GM23248 (cell line): Measurements from ENCODE around the gene GPATCH4. TPM values are rescaled to one million over a fixed set of nuclear protein-coding genes. Genes with fewer than 3 reads are reported as not detected.
"Not testable (repeated sequence)": the region's sequence is repeated elsewhere in the genome, so short reads cannot be mapped to it uniquely, and the experiment has no call there.

Experiments used
- DNase-seq: peaks from one replicate; pipeline ENCODE4 v3.0.0-alpha.2; 2015
- H2AFZ ChIP-seq: fragments of 200-600 bp; sonication (generic); 2 replicates; pipeline ENCODE4 v1.6.1; 2016; ENCODE audit warnings: antibody characterized with exemption
- H3F3A ChIP-seq: fragments of 200-600 bp; sonication (generic); 2 replicates; pipeline ENCODE4 v1.6.1; 2016; ENCODE audit warnings: mild to moderate bottlenecking, antibody characterized with exemption, mixed run types; ENCODE audit not compliant: insufficient read depth
- H3K27ac ChIP-seq: fragments of 200-600 bp; sonication (generic); 2 replicates; pipeline ENCODE4 v1.5.1; 2016; ENCODE audit warnings: mild to moderate bottlenecking
- H3K27me3 ChIP-seq: fragments of 200-600 bp; sonication (generic); replicated peaks from 2 replicates; pipeline ENCODE4 v1.6.1; 2016; ENCODE audit warnings: mild to moderate bottlenecking; ENCODE audit not compliant: insufficient read depth
- H3K36me3 ChIP-seq: fragments of 200-600 bp; sonication (generic); 2 replicates; pipeline ENCODE4 v1.6.1; 2016; ENCODE audit warnings: low read depth, mild to moderate bottlenecking
- H3K4me1 ChIP-seq: fragments of 200-600 bp; sonication (generic); 2 replicates; pipeline ENCODE4 v1.6.1; 2016; ENCODE audit warnings: mild to moderate bottlenecking; ENCODE audit not compliant: insufficient read depth
- H3K4me2 ChIP-seq: fragments of 200-600 bp; sonication (generic); one replicate; pipeline ENCODE4 v1.6.1; 2016; ENCODE audit warnings: mild to moderate bottlenecking; ENCODE audit not compliant: unreplicated experiment
- H3K4me3 ChIP-seq: fragments of 200-600 bp; sonication (generic); 2 replicates; pipeline ENCODE4 v1.5.1; 2016; ENCODE audit warnings: mild to moderate bottlenecking
- H3K79me2 ChIP-seq: fragments of 200-600 bp; sonication (generic); 2 replicates; pipeline ENCODE4 v1.6.1; 2016; ENCODE audit warnings: mild to moderate bottlenecking; ENCODE audit not compliant: insufficient read depth
- H3K9ac ChIP-seq: fragments of 200-600 bp; sonication (generic); 2 replicates; pipeline ENCODE4 v1.6.1; 2016; ENCODE audit warnings: mild to moderate bottlenecking
- H3K9me2 ChIP-seq: fragments of 200-600 bp; sonication (generic); 2 replicates; pipeline ENCODE4 v1.6.1; 2016; ENCODE audit warnings: mixed run types, mild to moderate bottlenecking, moderate library complexity; ENCODE audit not compliant: insufficient read depth
- H3K9me3 ChIP-seq: fragments of 200-600 bp; sonication (generic); one replicate; pipeline ENCODE4 v1.6.1; 2017; ENCODE audit warnings: low read depth
- H4K20me1 ChIP-seq: fragments of 200-600 bp; sonication (generic); 2 replicates; pipeline ENCODE4 v1.6.0; 2016; ENCODE audit not compliant: insufficient read depth
- EZH2 ChIP-seq: fragments of 200-600 bp; sonication (generic); IDR thresholded peaks from 2 replicates; pipeline ENCODE4 v1.6.1; 2018; ENCODE audit warnings: antibody characterized with exemption, mild to moderate bottlenecking; ENCODE audit not compliant: insufficient read depth, poor library complexity, severe bottlenecking
- EZH2phosphoT487 ChIP-seq: fragments of 200-600 bp; sonication (generic); IDR thresholded peaks from 2 replicates; pipeline ENCODE4 v1.6.1; 2018; ENCODE audit warnings: antibody characterized with exemption, moderate library complexity, mild to moderate bottlenecking, low read depth; ENCODE audit not compliant: insufficient read depth
- WGBS, 2 experiments: methylation state at CpG; one replicate each; pipeline ENCODE4 v1.1.6; 2015 to 2017; ENCODE audit warnings: low lambda C conversion rate in 2 of 2, low coverage in 1 of 2; ENCODE audit errors: missing lambda C conversion rate in 2 of 2; 5-methylcytosine and 5-hydroxymethylcytosine counted together
- in situ Hi-C: fragments of 300-500 bp; cut with MboI; formaldehyde crosslinking; loops from 2 replicates; pipeline ENCODE4 v1.15.0; 2020
- polyA plus RNA-seq: library from polyadenylated mRNA; unstranded; fragments of >200 nt; fragmentation: Nextera tagmentation; extraction: Ambion mirVana; gene quantifications from 2 replicates; pipeline ENCODE4 v1.2.1, GENCODE V29; 2016
- total RNA-seq: library from RNA; depleted of rRNA; stranded (reverse); fragments of >200 nt; shearing (Covaris generic); gene quantifications from 2 replicates; pipeline ENCODE4 v1.2.3, GENCODE V29; 2014

GPATCH4 gene
- total and polyA plus RNA-seq, 2 experiments from 2014 or later = 12.5 to 46.6 TPM

- Histone ChIP-seq H3K27me3 (no peaks in the 10 kb centered on the region), H3K4me2 (no peak overlapping the region), H3K36me3 (no peaks in the 10 kb centered on the region), H3F3A (no peaks in the 10 kb centered on the region), H3K4me1 (peaks cover 11% of the 10 kb centered on the region), H3K79me2 (no peaks in the 10 kb centered on the region), H3K9me3 (no peaks in the 10 kb centered on the region), H3K9ac (no peak overlapping the region), H2AFZ (no peak overlapping the region), H3K4me3 (no peak overlapping the region), H4K20me1 (no peaks in the 10 kb centered on the region), H3K9me2 (no peaks in the 10 kb centered on the region), H3K27ac (no peak overlapping the region)
- TF ChIP-seq EZH2 = no peak
- TF ChIP-seq EZH2phosphoT487 = no peak
- DNase-seq = no peak
- WGBS, 2 experiments = 85% methylated on average over 8 of the region's 8 CpGs
- in situ Hi-C loops = no loop called here
Observed at GRCh38 chr1:156554971-156555370, 46.3 kb downstream of the GPATCH4 start.

DNA sequence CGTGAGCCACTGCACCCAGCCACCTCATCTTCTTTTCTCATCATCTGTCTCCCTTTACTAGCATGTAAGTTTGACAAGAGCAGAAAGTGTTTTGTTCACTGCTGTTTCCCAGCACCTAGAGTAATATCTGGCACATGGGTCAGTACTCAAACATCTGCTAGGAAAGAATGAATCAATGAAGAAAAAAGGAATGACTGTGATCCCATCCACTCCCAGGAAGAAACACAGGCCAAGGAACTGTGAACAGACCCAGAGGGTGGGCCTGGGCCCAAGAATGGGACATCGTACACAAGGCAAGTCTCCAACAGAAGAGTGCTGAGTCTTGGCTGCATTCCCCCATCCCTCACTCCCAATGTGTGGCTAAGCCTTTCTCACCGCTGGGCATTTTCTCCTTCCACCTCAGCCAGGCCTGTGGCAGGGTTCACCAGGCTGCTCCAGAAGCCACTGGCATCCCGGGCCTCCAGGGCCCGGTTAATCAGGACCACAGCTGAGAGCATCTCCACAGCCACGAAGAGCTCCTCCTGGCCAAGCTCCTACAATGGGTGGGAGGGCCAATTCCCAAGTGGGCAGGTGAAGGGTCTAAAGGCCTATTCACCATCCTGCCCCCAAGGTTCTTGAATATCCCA lies 47.3 kb downstream of the GPATCH4 start:
- H3K4me2 ChIP-seq = no peak overlapping the region
- no peaks in the 10 kb centered on the region for H3K27me3 ChIP-seq
- no peak overlapping the region for H3K9ac ChIP-seq

GRCh38 chr1:156552937-156553336 lies 48.3 kb downstream of the GPATCH4 start:
- peaks cover 11% of the 10 kb centered on the region for H3K4me1 ChIP-seq
- H3K9me2 ChIP-seq, H2AFZ ChIP-seq, H3K27ac ChIP-seq, H3K27me3 ChIP-seq, H3K4me2 ChIP-seq, H3K9me3 ChIP-seq, H4K20me1 ChIP-seq, H3F3A ChIP-seq, H3K79me2 ChIP-seq, in situ Hi-C loops, H3K9ac ChIP-seq, H3K36me3 ChIP-seq, H3K4me3 ChIP-seq: not testable (repeated sequence)
- 93 to 96% methylated on average over 4 of the region's 4 CpGs for WGBS, 2 experiments
- DNase-seq = peak; percentile 13

More for the DNA sequence above, 47.3 kb downstream of the GPATCH4 start:
- H3K4me1 ChIP-seq = peaks cover 11% of the 10 kb centered on the region
- no peaks in the 10 kb centered on the region for H3K9me2 ChIP-seq
- H4K20me1 ChIP-seq = no peaks in the 10 kb centered on the region
- no peak overlapping the region for H3K27ac ChIP-seq
- in situ Hi-C loops = no loop called here
- no peak for DNase-seq
- H3F3A ChIP-seq = no peaks in the 10 kb centered on the region
- H3K9me3 ChIP-seq = no peaks in the 10 kb centered on the region
- H3K36me3 ChIP-seq = no peaks in the 10 kb centered on the region
- TF ChIP-seq EZH2 (no peak), EZH2phosphoT487 (no peak)
- H2AFZ ChIP-seq = no peak overlapping the region
- WGBS, 2 experiments = 86 to 90% methylated on average over 6 of the region's 6 CpGs
- H3K79me2 ChIP-seq = no peaks in the 10 kb centered on the region
- H3K4me3 ChIP-seq = no peak overlapping the region

DNA sequence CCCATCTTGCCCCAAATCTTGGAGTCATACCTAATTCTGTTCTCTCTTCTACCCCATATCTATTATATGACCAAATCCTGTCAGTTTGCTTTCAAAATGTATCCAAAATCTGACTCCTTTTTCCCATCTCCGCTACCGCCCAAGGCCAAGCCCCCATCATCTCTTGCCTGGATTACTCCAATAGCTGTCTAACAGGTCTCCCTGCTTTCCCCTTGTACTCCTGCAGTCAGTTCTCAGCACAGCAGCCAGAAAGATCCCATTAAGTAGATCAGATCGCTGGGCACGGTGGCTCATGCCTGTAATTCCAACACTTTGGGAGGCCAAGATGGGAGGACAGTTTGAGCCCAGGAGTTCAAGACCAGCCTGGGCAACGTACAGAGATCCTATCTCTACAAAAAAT lies 48.8 kb downstream of the GPATCH4 start:
- H3K9me3 ChIP-seq = no peaks in the 10 kb centered on the region
- no peak overlapping the region for H2AFZ ChIP-seq
- no peaks in the 10 kb centered on the region for H3K9me2 ChIP-seq
- in situ Hi-C loops = no loop called here
- no peak overlapping the region for H3K4me2 ChIP-seq
- H3K79me2 ChIP-seq = no peaks in the 10 kb centered on the region
- no peaks in the 10 kb centered on the region for H3F3A ChIP-seq
- no peaks in the 10 kb centered on the region for H4K20me1 ChIP-seq
- H3K4me1 ChIP-seq = peaks cover 11% of the 10 kb centered on the region
- 78 to 79% methylated on average over 5 of the region's 5 CpGs for WGBS, 2 experiments
- no peaks in the 10 kb centered on the region for H3K36me3 ChIP-seq
- DNase-seq = no peak
- TF ChIP-seq EZH2phosphoT487 = no peak
- TF ChIP-seq EZH2 = no peak
- H3K9ac ChIP-seq = no peak overlapping the region
- H3K27me3 ChIP-seq = no peaks in the 10 kb centered on the region
- no peak overlapping the region for H3K4me3 ChIP-seq
- no peak overlapping the region for H3K27ac ChIP-seq

DNA sequence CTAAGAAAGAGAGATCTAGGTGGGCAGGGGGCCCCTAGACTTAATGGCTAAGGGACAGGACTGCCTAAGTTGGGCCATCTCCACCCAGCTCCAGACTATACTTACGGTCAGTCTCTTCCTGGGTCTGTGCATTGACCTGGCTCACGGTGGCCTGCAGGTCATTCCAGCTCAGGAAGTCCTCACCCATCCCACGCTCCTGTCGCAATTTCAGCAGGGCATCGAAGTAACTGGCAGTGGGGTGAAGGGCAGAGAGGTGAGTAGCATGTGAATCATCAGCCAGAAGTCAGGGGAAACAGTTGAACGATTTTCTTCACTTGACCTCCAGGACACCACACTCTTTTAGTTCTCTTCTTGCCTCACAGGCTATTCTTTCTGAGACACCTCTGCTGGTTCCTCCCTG lies 49.4 kb downstream of the GPATCH4 start:
- Histone ChIP-seq H2AFZ (no peak overlapping the region), H4K20me1 (no peaks in the 10 kb centered on the region), H3K36me3 (no peaks in the 10 kb centered on the region), H3K9me2 (no peaks in the 10 kb centered on the region), H3K9me3 (no peaks in the 10 kb centered on the region), H3K79me2 (no peaks in the 10 kb centered on the region), H3K27me3 (no peaks in the 10 kb centered on the region), H3F3A (no peaks in the 10 kb centered on the region), H3K4me3 (no peak overlapping the region), H3K9ac (no peak overlapping the region), H3K27ac (no peak overlapping the region), H3K4me2 (no peak overlapping the region), H3K4me1 (peaks cover 11% of the 10 kb centered on the region)
- in situ Hi-C loops = no loop called here
- 41 to 50% methylated on average over 6 of the region's 6 CpGs for WGBS, 2 experiments
- peak; percentile 66 for DNase-seq
- TF ChIP-seq EZH2 = no peak
- TF ChIP-seq EZH2phosphoT487 = no peak
